Astrocyte (in vitro differentiated cells and primary cell): ENCODE results near the gene UBE3C.

Experiments used
- EZH2 ChIP-seq: IDR thresholded peaks from 2 replicates; pipeline ENCODE4 v1.6.1; 2012; ENCODE audit warnings: mild to moderate bottlenecking, low read length, inconsistent platforms; ENCODE audit not compliant: insufficient read depth
- TF ChIP-seq, protein P1 (sequence below): IDR thresholded peaks from 2 replicates; pipeline ENCODE4 v1.5.1; 2011; ENCODE audit warnings: low read depth, mild to moderate bottlenecking, inconsistent platforms, low read length, moderate library complexity; ENCODE audit not compliant: insufficient read depth

DNA sequence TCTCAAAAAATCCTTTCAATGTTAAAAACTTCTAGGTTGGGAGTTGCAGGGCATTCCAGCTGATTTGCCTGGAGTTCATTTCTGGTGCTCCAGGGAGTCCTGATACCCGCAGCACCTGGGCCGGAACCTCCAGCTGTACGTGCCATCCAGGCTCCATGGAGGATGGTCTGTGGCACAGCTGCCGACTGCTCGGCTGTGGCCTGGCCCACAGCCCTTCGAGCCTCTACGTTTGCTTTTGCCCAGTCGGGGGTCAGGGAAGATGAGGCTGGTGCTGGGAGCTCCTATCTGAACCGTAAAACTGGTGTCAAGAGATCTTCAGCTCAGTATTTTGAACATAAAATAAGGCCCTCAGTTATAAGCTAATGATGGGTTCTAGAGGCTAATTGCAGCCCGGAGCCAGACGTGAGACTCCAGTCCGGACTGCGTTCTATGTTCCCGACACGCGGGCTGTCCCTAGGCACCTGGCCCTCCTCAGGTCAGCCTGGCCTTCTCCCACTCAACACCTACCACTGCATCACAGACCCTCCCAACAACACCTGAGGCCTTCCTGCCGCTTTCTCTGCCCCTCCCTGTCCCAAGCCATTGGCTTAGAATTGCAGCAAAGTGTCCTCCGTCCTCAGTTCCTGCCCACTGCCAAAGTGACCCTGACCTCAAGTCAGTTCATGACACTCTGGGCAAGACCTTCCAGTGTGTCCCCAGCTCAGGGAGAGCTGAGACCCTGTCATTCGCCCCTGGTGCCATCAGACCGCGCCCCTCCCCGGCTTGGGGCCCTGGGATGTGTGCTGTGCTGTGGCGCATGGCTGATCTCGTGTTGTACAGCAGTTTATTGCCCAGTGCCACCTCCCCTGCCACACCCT, 133.9 kb downstream of the UBE3C start:
- no peak for TF ChIP-seq EZH2
- TF ChIP-seq, protein P1, sequence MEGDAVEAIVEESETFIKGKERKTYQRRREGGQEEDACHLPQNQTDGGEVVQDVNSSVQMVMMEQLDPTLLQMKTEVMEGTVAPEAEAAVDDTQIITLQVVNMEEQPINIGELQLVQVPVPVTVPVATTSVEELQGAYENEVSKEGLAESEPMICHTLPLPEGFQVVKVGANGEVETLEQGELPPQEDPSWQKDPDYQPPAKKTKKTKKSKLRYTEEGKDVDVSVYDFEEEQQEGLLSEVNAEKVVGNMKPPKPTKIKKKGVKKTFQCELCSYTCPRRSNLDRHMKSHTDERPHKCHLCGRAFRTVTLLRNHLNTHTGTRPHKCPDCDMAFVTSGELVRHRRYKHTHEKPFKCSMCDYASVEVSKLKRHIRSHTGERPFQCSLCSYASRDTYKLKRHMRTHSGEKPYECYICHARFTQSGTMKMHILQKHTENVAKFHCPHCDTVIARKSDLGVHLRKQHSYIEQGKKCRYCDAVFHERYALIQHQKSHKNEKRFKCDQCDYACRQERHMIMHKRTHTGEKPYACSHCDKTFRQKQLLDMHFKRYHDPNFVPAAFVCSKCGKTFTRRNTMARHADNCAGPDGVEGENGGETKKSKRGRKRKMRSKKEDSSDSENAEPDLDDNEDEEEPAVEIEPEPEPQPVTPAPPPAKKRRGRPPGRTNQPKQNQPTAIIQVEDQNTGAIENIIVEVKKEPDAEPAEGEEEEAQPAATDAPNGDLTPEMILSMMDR = no peak
